Loucy (cell line): ENCODE data around the gene CUBN.
A peak's percentile ranks its signal among the peaks of the same experiment; 100 is the strongest.

Experiments
- H2AFZ ChIP-seq: fragments of 200-600 bp; sonication (generic); 2 replicates; pipeline ENCODE4 v1.6.0; 2016; ENCODE audit warnings: antibody characterized with exemption, mild to moderate bottlenecking, low read length, moderate library complexity
- H3F3A ChIP-seq: fragments of 200-600 bp; 2 replicates; pipeline ENCODE4 v1.6.0; 2016; ENCODE audit warnings: antibody characterized with exemption, low read depth, mild to moderate bottlenecking
- H3K27me3 ChIP-seq: fragments of 200-600 bp; sonication (generic); 2 replicates; pipeline ENCODE4 v1.6.1; 2014; ENCODE audit warnings: low read length, mild to moderate bottlenecking; ENCODE audit not compliant: insufficient read depth, poor library complexity, severe bottlenecking
- H3K36me3 ChIP-seq: fragments of 200-600 bp; sonication (generic); 2 replicates; pipeline ENCODE4 v1.6.1; 2016; ENCODE audit warnings: low read length; ENCODE audit not compliant: insufficient read depth
- H3K4me1 ChIP-seq: fragments of 200-600 bp; sonication (generic); 2 replicates; pipeline ENCODE4 v1.5.1; 2014; ENCODE audit warnings: low read length, mild to moderate bottlenecking; ENCODE audit not compliant: insufficient read depth, poor library complexity, severe bottlenecking
- H3K4me2 ChIP-seq: fragments of 200-600 bp; sonication (generic); 2 replicates; pipeline ENCODE4 v1.6.0; 2014; ENCODE audit warnings: antibody characterized with exemption, low read length, low read depth, mild to moderate bottlenecking; ENCODE audit not compliant: poor library complexity, severe bottlenecking
- H3K4me3 ChIP-seq: fragments of 200-600 bp; sonication (generic); 2 replicates; pipeline ENCODE4 v1.5.1; 2014; ENCODE audit warnings: low read length, mild to moderate bottlenecking, mixed read lengths; ENCODE audit not compliant: poor library complexity, severe bottlenecking
- H3K79me2 ChIP-seq: fragments of 200-600 bp; sonication (generic); 2 replicates; pipeline ENCODE4 v1.6.1; 2014; ENCODE audit warnings: low read length; ENCODE audit not compliant: insufficient read depth
- H3K9ac ChIP-seq: fragments of 200-600 bp; sonication (generic); 2 replicates; pipeline ENCODE4 v1.6.0; 2014; ENCODE audit warnings: mild to moderate bottlenecking, low read depth, low read length, moderate library complexity; ENCODE audit not compliant: poor library complexity, severe bottlenecking
- H3K9me2 ChIP-seq: fragments of 200-600 bp; sonication (generic); replicated peaks from 2 replicates; pipeline ENCODE4 v1.6.1; 2016; ENCODE audit warnings: low read depth, low read length, mixed read lengths
- H3K9me3 ChIP-seq: fragments of 200-600 bp; sonication (generic); 2 replicates; pipeline ENCODE4 v1.6.1; 2014; ENCODE audit warnings: mild to moderate bottlenecking, antibody characterized with exemption, low read length, low read depth; ENCODE audit not compliant: insufficient read depth
- H4K20me1 ChIP-seq: fragments of 200-600 bp; sonication (generic); 2 replicates; pipeline ENCODE4 v1.6.0; 2014; ENCODE audit warnings: antibody characterized with exemption, low read length, mild to moderate bottlenecking; ENCODE audit not compliant: insufficient read depth, poor library complexity, severe bottlenecking
- EZH2phosphoT487 ChIP-seq: fragments of 200-600 bp; IDR thresholded peaks from 2 replicates; pipeline ENCODE4 v1.6.1; 2018; ENCODE audit warnings: antibody characterized with exemption, mild to moderate bottlenecking, moderate library complexity, borderline replicate concordance
- TF ChIP-seq, protein P1 (sequence below): fragments of 200-600 bp; sonication (generic); conservative IDR thresholded peaks from 2 replicates; pipeline ENCODE4 v1.5.1; 2014; ENCODE audit warnings: mild to moderate bottlenecking, antibody characterized with exemption, low read length

CUBN gene

DNA sequence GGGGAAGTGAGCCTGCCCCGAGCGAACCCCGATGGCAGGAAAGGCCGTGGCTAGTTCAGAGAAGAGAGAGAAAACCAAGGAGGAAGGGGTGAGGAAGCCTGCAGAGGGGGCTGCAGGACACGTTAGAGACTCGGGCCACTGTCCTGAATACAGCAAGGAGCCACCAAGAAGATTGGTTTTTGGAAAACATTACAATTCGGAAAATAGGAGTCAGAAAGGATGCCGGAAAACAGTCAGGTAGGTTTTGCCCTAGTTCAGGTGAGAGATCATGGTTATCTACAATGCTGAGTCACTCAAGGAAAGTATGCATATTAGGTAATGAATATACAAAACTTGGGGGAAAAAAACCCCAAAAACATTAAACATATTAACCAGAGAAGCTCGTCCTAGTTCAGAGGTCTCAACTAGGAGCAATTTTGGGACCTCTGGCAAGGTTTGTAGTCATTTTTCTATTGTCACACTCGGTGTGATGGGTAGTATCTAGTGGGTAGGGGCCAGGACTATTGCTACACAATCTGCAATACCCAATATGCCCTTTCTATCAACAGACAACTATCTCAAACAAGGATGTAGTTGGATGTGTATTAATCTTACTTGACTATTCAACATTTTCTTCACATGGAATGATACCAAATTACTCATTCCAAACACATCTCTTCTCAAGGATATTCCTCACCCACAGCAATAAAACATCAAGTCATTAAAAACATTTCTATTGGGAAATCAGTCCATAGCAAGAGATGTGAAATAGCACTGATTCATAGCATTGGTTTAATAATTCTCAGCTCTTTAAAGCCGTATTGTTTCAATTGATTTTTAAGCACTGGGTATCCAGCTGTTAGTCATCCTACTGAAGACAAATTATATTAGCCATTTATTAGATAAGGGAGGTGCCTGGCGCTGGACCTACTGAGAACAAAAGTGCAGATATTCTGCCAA, 238.0 kb downstream of the CUBN start:
- no peak for TF ChIP-seq EZH2phosphoT487
- TF ChIP-seq, protein P1, sequence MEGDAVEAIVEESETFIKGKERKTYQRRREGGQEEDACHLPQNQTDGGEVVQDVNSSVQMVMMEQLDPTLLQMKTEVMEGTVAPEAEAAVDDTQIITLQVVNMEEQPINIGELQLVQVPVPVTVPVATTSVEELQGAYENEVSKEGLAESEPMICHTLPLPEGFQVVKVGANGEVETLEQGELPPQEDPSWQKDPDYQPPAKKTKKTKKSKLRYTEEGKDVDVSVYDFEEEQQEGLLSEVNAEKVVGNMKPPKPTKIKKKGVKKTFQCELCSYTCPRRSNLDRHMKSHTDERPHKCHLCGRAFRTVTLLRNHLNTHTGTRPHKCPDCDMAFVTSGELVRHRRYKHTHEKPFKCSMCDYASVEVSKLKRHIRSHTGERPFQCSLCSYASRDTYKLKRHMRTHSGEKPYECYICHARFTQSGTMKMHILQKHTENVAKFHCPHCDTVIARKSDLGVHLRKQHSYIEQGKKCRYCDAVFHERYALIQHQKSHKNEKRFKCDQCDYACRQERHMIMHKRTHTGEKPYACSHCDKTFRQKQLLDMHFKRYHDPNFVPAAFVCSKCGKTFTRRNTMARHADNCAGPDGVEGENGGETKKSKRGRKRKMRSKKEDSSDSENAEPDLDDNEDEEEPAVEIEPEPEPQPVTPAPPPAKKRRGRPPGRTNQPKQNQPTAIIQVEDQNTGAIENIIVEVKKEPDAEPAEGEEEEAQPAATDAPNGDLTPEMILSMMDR: peak; percentile 68
- Histone ChIP-seq H3K79me2 (no peaks in the 10 kb centered on the region), H2AFZ (peak overlapping the region; percentile 61), H3K4me2 (peak overlapping the region; percentile 9), H3K36me3 (no peaks in the 10 kb centered on the region), H3K4me1 (peaks cover 8% of the 10 kb centered on the region), H4K20me1 (no peaks in the 10 kb centered on the region), H3K27me3 (no peaks in the 10 kb centered on the region), H3F3A (no peaks in the 10 kb centered on the region), H3K9me2 (no peaks in the 10 kb centered on the region), H3K4me3 (no peak overlapping the region), H3K9me3 (no peaks in the 10 kb centered on the region; the same call in 1 of the 2 replicates), H3K9ac (no peak overlapping the region)

DNA sequence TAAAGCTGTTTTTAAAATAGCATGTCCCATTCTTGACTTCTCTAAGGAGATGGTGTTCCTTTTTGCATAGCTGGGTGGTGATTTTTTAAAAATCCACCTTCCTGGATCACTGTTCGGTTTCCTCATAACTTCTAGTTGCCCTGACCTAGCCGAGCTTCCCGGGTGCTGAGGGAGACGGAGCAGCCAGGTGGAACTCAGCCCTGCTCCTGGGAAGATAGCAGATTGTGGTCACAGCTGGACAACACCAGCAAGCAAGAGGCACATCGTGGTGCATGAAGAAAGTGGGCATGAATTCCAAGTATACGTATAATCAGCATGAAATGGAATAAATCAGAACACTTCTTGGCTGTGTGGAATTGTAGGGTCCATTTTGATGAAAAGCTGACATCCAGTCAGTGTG, 238.9 kb downstream of the CUBN start:
- Histone ChIP-seq H3K79me2 (no peaks in the 10 kb centered on the region), H3K4me1 (peaks cover 8% of the 10 kb centered on the region), H3K4me2 (no peak overlapping the region), H3K9ac (no peak overlapping the region), H3K4me3 (no peak overlapping the region), H3F3A (no peaks in the 10 kb centered on the region), H3K9me3 (no peaks in the 10 kb centered on the region; the same call in 1 of the 2 replicates), H3K36me3 (no peaks in the 10 kb centered on the region), H4K20me1 (no peaks in the 10 kb centered on the region), H2AFZ (no peak overlapping the region), H3K27me3 (no peaks in the 10 kb centered on the region), H3K9me2 (no peaks in the 10 kb centered on the region)
- TF ChIP-seq EZH2phosphoT487: no peak
- TF ChIP-seq, protein P1: no peak

DNA sequence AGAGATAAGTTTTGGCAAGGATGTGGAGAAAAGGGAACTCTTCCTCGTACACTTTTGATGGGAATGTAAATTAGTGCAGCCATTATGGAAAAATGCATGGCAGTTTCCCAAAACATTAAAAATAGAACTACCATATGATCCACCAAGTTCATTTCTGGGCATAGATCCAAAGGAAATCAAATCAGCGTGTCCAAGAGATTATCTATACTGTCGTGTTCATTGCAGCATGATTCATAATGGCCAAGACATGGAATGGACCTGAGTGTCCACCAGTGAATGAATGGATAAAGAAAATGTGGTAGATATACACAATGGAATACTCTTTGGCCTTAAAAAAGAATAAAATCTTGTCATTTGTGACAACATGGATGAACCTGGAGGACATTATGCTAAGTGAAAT, 242.0 kb downstream of the CUBN start:
- no peak overlapping the region for H3K9ac ChIP-seq
- no peaks in the 10 kb centered on the region for H3K27me3 ChIP-seq
- no peak for TF ChIP-seq EZH2phosphoT487
- TF ChIP-seq, protein P1: no peak
- H3K4me3 ChIP-seq: no peak overlapping the region
- no peaks in the 10 kb centered on the region for H4K20me1 ChIP-seq
- peaks cover 8% of the 10 kb centered on the region for H3K4me1 ChIP-seq
- H3K9me3 ChIP-seq: no peaks in the 10 kb centered on the region
- H3K36me3 ChIP-seq: no peaks in the 10 kb centered on the region
- H3F3A ChIP-seq: no peaks in the 10 kb centered on the region
- no peak overlapping the region for H3K4me2 ChIP-seq
- H3K79me2 ChIP-seq: no peaks in the 10 kb centered on the region
- no peaks in the 10 kb centered on the region for H3K9me2 ChIP-seq
- H2AFZ ChIP-seq: no peak overlapping the region
